Mesenteric fat pad (tissue), 1 donor: Measurements from ENCODE around the gene ACTN3. TPM values are rescaled to one million over a fixed set of nuclear protein-coding genes. Genes with fewer than 3 reads are reported as not detected.
"Not testable (repeated sequence)": the region's sequence is repeated elsewhere in the genome, so short reads cannot be mapped to it uniquely, and the experiment has no call there.

Experiments
- DNase-seq: peaks from one replicate; pipeline ENCODE4 v3.0.0-alpha.2; 2020; ENCODE audit warnings: low spot score
- total RNA-seq: library from RNA; stranded (reverse); fragmentation: NEBNext Ultra II Directional; extraction: Animal tissue kit (Norgen Biotek cat#: 25700); gene quantifications from one replicate; pipeline ENCODE4 v1.2.1, GENCODE V29; 2021
- donor health status: DM: yes; HTN: yes; CAD: no.

ACTN3 gene
- total RNA-seq, 1 donor from 2014 or later, result 0.10 TPM

GRCh38 chr11:66595245-66595904 lies 48.7 kb downstream of the ACTN3 start:
- no peak for DNase-seq

GRCh38 chr11:66598993-66599392 lies 52.3 kb downstream of the ACTN3 start:
- no peak for DNase-seq

GRCh38 chr11:66600219-66600618 lies 53.5 kb downstream of the ACTN3 start:
- DNase-seq, result no peak

GRCh38 chr11:66600631-66601233 lies 54.0 kb downstream of the ACTN3 start:
- no peak for DNase-seq

DNA sequence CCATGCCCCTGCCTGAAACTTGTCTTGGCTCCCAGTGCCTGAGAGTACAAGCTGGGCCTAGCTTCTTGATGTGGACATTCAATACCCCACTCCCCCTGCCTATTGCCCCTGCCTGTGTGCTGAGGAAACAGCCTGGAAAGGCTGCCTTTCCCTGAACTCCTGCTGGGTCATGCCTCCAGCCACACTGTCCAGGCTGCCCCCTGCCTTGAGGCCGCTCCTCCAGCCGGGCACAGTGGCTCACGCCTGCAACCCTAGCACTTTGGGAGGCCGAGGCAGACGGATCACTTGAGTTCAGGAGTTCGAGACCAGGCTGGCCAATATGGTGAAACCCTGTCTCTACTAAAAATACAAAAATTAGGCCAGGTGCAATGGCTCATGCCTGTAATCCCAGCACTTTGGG lies 56.4 kb downstream of the ACTN3 start:
- no peak for DNase-seq

DNA sequence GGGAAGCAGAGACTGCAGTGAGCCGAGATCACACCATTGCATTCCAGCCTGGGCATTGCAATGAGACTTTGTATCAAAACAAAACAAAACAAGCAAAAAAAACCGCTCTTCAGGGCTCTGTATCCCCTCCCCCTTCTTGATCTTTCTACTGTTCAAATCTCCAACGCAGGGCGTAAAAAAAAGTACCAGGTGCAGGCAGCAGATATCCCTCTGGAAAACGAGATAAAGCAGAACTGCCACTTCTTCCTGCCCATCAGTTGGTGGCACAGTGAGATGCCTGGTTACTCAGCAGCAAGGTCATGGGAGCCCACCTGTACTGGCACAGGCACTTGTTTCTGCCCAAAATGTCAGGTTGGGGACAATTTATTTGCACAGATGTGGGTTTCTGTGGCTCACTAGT lies 57.5 kb downstream of the ACTN3 start:
- DNase-seq, result no peak

- DNase-seq, result not testable (repeated sequence)
These were observed 59.9 kb downstream of the ACTN3 start for GRCh38 chr11:66606608-66607007.

DNA sequence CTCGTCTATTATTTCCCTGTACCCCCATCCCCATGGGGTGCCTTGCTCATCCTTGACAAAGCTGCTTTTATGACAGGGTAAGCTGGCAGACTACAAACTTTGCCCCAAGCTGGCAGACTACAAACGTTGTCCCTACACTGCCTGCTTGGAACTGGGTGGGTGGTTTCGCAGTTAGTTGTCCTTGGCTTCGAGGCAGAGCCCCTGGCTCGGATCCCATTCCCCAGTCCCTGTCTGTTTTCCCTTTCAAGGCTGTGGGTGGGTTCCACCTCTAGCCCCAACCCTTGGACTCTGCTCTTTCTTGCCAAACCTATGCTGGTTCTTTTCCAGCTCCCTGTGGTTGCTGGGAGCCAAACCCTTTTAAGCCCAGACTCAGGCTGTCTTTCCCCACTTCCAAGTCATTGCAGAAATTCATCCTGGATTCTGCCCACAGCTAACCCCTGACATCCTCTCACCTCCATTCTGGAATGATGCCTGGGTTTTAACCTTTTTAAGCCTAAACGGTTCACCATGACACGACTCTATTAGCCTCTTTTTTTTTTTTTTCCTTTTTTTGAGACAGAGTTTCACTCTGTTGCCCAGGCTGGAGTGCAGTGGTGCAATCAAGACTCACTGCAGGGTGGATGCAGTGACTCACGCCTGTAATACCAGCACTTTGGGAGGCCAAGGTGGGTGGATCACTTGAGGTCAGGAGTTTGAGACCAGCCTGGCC lies 60.6 kb downstream of the ACTN3 start:
- DNase-seq, result no peak

DNA sequence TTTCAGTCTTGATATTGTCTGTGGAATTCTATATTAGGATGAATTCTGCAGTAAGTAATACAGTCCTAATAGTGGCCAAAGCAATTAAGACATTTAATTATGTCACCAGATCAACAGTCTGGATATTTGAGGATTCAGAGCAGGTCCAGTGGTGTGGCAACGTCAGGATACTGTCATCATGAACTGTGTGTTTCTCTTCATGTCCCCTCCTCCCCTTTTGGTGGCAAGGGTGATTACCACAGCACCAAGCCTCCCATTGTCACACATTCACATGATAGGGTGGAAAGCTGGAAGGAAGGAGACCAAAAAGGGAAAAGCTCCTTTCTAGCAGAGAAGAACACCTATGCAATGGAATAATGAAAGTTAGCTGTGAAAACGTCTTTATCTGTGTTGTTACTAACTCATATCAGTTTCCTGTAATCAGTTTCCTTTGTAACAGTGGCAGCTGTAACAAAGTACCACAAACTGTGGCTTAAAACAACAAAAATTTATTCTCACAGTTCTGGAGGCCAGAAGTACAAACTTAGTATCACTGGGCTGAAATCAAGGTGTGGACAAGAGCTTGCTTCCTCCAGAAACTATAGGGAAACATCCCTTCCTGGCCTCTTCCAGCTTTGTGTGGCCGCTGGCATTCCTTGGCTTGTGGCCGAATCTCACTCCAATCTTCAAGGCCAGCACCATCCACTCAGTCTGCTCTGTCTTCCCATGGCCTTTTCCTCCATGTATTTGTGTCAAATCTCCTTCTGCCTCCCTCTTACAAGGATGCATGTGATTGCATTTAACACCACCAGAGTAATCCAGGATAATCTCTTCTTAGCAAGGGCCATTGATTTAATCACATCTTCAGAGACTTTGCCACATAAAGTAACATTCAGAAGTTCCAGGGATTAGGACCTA lies 63.3 kb downstream of the ACTN3 start:
- no peak for DNase-seq

DNA sequence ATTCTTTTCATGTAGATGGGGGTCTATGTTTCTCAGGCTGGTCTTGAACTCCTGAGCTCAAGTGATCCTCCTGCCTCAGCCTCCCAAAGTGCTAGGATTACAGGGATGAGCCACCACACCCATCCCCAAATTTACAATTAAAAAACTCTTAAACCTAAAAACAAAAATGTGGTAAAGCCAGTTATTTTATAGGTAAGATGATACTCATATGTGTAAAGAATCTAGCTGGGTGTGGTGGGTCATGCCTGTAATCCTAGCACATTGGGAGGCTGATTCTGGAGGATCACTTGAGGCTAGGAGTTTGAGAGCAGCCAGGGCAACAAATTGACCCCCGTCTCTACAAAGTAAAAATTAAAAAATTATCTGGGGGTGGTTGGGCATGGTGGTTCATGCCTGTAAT lies 65.8 kb downstream of the ACTN3 start:
- no peak for DNase-seq

Other genes with a start within 250 kb of the ACTN3 start
- gene CD248, start 229.9 kb upstream of the ACTN3 start, total RNA-seq, result 810 TPM
- gene RIN1, start 210.5 kb upstream of the ACTN3 start, total RNA-seq, result 6.5 TPM
- gene BRMS1, start 201.8 kb upstream of the ACTN3 start, total RNA-seq, result 31.8 TPM
- 16.1 TPM for gene B4GAT1, start 199.3 kb upstream of the ACTN3 start, total RNA-seq
- 5.9 TPM for gene SLC29A2, start 175.1 kb upstream of the ACTN3 start, total RNA-seq
- not detected for gene NPAS4, start 125.9 kb upstream of the ACTN3 start, total RNA-seq
- 32.2 TPM for gene MRPL11, start 108.1 kb upstream of the ACTN3 start, total RNA-seq
- gene PELI3, start 80.0 kb upstream of the ACTN3 start, total RNA-seq, result 11.6 TPM
- 26.5 TPM for gene DPP3, start 66.5 kb upstream of the ACTN3 start, total RNA-seq
- 14.8 TPM for gene BBS1, start 36.3 kb upstream of the ACTN3 start, total RNA-seq
- gene ZDHHC24, start 855 bp upstream of the ACTN3 start, total RNA-seq, result 14.1 TPM
- gene CTSF, start 21.7 kb downstream of the ACTN3 start, total RNA-seq, result 44.2 TPM
- not detected for gene CCDC87, start 46.2 kb downstream of the ACTN3 start, total RNA-seq
- gene CCS, start 46.3 kb downstream of the ACTN3 start, total RNA-seq, result 31.5 TPM
- 64.0 TPM for gene RBM14, start 69.7 kb downstream of the ACTN3 start, total RNA-seq
- 95.7 TPM for gene RBM4, start 91.8 kb downstream of the ACTN3 start, total RNA-seq
- 8.0 TPM for gene RBM4B, start 131.0 kb downstream of the ACTN3 start, total RNA-seq
- 8.3 TPM for gene SPTBN2, start 182.3 kb downstream of the ACTN3 start, total RNA-seq